DMS79 (cell line): ENCODE results near the gene CCDC92B.
"Not testable (repeated sequence)": the region's sequence is repeated elsewhere in the genome, so short reads cannot be mapped to it uniquely, and the experiment has no call there.

Experiments used
- DNase-seq: peaks from one replicate; lab custom pipeline; 2025; lab: John Stamatoyannopoulos, UW

CCDC92B gene

DNA sequence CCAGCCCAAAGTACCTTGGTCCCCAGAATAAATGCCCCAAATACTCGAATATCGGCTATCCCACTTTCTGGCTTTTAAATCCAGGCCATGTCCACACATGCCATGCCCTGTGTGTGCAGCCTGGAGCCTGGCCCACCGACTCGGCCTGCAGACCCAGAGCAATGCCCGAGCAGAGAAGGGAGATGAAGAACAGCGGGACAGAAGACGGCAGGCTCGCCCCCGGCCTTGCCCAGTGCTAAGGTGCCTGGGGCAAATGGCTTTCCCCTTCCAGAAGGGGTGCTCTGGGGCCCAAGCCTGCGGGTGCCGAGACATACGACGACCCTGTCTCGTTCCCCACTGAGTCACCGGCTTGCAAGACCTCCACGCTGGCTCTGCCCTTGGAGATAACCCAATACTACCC lies 45.8 kb downstream of the CCDC92B start:
- DNase-seq = no peak

DNA sequence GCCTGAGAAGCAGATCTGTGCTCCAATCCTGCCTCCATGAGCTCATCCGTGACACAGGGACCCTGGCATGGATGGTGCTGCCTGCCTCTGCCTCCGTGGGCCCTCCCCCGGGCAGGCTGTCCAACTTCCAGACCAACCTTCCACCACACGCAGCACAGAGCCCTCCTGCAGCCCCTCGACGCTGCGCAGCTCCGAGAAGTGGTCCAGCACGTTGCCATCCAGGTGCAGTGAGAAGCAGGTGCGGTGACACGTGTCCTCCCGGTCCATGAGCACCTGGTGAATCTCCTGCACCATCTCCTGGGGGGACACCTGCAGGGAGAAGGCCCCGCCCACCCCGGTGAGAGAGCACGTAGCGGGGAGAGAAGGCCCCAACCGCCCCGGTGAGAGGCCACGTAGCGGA lies 46.3 kb downstream of the CCDC92B start:
- DNase-seq = no peak

DNA sequence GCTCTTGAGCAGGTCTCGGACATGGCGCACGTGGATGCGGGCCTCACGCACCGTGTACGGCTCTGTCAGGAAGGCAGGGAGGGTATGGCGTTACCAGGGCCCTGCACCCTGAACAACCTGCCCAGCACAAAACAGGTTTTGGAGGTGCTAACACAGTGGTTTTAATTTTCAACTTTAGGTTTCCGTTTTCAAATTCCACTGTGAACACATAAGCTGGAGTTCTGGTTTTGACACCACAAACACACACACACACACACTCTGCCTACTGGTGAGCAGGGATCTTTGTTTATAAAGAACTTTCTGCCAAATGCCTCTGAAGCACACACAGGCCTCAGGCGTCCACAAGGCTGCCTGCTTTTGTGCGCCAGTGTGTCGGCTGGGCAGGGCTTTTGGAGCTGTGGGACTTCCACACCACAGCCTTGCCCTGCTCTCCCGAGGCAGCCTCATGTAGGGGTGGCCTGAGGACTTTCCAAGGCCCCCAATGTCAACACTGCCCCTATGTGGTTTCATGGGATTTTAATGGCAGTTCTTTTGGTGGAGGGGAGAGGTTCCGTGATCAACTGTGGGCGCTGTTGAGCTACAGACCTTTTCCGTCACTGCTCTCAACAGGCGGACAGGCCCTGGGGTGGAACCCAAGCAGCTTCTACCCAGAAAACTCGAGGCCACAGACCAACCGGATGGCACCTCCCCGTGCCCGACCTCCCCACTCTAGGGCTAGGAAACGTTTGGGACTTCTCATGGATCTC lies 47.3 kb downstream of the CCDC92B start:
- no peak for DNase-seq

DNA sequence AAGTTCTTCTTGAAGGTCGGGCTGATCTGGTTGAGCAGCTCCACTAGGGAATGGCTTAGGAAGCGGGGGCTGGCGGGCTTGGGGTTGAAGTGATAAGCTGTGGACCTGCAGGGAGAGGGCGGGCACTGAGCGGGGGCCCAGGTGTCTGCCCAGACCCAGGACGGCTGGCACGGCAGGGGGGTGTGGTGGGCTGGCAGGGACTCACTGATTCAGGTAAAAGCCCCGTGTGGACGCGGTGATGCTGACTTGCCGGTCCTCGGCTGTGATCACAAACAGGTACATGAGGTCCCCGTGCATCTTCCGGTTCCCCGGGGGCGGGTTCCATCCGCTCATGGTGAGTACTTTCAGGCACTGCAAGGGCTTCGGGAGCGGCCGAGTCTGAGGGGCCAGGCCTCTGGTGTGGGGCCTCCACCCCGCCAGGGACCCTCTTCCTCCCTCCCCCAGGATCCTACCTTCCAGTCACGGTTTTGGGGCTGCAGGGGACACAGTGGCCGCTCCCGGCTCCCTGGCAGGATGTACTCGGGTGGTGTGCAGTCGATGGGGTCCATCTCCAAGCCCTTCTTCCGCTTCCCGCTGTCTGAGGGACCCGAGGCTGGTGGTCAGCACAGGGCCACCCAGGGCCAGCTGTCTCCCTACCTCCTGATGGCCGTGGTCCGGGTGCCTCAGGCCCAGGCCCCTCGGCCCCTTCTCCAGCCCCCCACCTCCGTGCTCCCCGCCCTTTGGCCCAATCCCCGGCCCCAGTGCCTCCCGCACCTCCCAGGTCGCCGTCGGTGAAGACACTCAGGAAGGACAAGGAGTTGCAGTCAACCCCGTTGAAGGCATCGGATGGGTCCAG lies 48.1 kb downstream of the CCDC92B start:
- DNase-seq = no peak

DNA sequence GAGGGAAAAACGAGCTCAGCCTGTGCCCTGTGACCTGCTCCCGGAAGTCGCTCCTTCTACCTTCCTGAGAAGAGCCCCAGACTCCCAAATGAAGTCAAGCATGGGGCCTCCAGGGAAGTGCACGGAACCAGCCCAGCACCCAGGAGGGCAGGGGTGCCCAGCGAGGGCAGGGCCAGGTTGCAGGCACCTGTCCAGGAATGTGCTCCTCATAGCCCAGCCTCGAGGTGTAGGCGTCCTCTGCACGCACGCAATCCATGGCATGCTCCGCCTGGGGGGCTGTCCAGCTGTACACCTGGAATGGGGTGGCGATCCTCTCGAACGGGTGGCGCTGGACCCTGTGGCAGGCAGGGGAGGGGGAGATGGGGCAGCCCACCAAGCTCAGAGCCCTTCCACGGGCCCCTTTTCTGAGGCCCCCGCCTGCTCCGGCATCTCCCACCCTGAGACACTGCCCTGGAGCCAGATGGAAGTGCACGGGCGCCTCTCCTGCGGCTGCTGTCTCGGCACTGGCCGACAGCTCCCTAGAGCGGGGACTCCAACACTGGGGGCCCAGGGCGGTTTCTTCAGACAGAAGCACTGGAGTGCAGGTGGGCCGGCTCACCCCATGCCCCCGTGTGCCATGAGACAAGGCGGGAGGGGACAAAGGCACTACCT lies 48.8 kb downstream of the CCDC92B start:
- DNase-seq = no peak

- DNase-seq = no peak
Observed at GRCh38 chr17:2700030-2700490, 49.4 kb downstream of the CCDC92B start.

- not testable (repeated sequence) for DNase-seq
Observed at GRCh38 chr17:2699216-2699805, 50.1 kb downstream of the CCDC92B start.

DNA sequence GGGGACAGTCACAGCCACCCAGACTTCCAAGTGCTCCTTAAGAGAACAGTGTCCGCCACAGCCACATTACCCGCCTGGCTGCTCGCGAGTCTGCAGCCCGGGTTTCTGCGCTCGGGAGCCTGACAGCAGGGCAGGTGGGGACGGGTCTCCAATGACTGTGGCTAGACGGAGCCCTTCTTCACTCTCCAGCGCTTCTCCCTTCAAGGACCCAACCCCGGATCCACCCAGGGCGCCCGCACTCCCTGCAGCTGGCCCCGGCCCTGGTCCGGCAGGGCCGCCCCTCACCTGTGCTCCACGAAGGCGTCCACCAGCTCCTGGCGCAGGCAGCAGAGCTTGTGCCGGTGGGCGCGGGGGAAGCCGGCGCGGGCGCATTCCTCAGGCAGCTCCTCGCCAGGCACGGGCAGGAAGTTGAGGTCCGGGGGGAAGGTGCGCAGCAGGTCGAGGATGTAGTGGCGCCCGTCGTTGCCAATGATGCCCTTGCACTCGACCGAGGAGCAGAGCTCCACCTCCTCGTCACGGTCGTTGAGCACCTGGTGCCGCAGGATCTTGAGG lies 51.8 kb downstream of the CCDC92B start:
- no peak for DNase-seq

DNA sequence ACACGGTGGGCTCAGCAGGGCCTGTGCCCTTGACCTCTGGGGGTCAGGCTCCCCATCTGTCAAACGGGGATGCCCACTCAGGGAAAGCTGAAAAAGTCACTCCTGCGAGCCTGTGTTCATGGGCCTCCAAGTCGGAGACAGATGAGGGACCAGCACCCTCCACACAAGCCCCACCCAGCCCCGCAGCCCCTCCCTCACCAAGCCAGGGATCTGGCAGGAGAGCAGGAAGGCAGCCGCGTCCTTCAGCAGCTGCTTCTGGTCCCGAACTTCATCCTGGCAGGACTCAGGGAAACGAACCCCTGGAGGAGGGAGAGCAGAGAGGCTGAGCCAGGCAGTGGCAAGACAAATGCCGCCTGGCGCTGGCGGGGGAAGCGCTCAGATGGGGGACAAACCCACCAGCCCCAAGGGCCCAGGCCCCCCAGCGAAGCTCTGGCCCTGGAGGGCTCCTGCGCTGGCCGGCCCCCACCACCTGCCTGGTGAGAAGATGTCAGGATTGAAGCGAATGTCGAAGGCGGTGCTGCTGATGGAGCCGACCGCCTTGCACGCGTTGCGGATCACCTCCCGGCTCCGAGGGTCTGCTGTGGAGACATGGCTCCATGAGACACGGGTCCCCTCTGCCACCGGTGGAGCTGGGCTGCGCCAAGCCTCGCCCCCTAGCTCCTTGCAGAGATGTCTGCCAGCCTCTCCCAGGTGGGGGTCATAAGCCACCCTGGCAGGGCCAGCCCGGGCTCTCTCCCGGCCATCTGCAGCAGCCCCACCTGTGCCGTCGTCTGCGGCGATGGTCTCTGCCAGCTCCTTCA lies 53.3 kb downstream of the CCDC92B start:
- no peak for DNase-seq

GRCh38 chr17:2695243-2695960 lies 54.0 kb downstream of the CCDC92B start:
- no peak for DNase-seq

DNA sequence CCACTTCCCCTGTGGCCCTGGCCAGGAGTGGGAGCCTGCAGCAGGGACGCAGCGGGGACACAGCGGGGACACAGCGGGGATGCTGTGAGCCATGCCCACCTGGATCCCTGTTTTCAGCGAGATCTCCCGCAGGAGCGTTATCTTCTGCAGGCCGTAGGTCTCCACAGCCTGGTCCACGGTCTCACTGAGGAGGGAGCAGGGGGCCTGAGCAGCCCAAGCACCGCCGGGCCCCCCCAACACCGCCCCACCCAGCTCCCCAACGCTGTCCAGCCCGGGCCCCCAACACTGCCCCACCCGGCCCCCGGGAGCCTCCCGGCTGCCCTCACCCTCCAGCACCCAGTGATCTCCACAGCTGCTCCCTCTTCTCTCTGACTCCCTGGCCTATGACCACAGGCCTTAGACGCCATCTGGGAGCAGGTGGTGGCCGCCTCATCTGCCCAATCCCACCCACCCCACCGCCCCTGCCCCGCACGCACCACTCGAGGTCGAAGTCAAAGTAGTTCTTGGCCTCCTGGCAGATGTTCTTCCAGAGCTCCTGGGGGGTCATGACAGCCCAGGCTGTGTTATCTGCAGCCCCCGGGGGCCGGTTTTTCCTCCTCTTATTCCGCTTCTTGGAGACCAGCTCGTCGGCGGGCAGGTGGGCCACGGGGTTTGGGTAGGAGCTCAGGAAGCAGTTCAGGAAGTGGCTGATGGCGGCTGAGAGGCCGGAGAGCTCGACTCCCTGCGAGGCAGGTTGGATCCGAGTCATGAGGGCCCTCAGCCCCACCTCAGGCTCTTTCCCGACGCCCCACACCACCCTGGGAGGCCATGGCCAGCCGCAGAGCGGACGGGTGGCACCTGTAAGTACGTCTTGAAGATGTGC lies 54.8 kb downstream of the CCDC92B start:
- no peak for DNase-seq

GRCh38 chr17:2693561-2694380 lies 55.7 kb downstream of the CCDC92B start:
- DNase-seq = no peak

DNA sequence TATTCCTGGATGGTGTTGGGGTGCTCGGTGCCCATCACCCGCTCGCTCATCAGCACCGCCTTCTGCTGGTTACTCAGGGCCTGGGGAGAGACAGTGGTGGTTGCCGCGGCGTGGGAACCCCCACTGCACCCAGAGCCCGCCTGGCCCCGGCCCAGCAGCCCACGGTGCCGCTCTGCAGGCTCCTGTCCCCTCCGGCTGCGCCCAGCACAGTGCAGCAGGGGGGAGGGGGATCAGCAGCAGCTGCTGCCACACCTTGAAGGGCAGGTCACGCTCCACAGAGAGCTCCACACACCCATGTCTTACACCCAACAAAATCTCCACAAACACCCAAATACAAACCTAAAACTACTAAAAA lies 56.7 kb downstream of the CCDC92B start:
- DNase-seq = no peak

GRCh38 chr17:2691965-2692780 lies 57.3 kb downstream of the CCDC92B start:
- no peak for DNase-seq

DNA sequence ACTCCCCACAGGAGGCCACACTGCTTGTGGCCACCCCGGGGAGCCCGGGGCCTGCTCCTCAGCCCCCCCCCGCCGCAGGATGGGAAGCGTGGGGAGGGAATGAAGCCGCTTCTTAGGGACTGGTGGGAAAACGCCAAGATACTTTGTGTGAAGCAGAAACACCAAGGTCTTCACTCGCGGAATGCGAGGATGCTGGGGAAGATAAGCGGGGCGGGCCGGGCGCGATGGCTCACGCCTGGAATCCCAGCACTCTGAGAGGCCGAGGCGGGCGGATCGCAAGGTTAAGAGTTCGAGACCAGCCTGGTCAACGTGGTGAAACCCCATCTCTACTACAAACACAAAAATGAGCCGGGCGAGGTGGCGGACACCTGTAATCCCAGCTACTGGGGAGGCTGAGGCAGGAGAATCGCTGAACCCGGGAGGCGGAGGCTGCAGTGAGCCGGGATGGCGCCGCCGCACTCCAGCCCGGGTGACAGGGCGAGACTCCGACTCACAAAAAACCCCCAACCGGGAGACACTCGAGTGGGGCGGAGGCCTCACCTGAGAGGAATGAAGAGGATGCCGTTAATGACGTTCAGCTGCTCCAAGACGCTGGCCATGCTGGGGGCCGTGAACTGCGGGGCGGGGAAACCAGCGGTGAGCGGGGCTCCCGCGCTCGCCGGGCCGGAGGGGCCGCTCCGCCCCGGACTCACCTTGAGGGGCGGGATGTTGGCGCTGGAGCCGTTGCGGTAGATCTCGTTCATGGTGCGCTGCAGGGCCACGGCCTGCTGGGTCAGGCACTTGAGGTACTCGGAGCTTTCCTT lies 58.2 kb downstream of the CCDC92B start:
- DNase-seq = no peak

- no peak for DNase-seq
Observed at GRCh38 chr17:2690165-2691068, 59.0 kb downstream of the CCDC92B start.
